ENCODE measurements around the gene SPATA22.

Gene SPATA22

GRCh38 chr17:3506054-3506453 lies 34.4 kb upstream of the SPATA22 start:
- TF ChIP-seq CTCF (IDR thresholded peaks at IDR 0.05), result no peak
- H3K36me3 ChIP-seq (ENCODE audit: control insufficient read depth, insufficient read depth, low read length), result no peaks in the 10 kb centered on the region
- H3K79me2 ChIP-seq, result no peaks in the 10 kb centered on the region
- no peaks in the 10 kb centered on the region for H3K4me1 ChIP-seq
- no peaks in the 10 kb centered on the region for H3K9me3 ChIP-seq (ENCODE audit: control insufficient read depth, low read length)
- H3K4me3 ChIP-seq (ENCODE audit: low read depth, low read length), result no peak overlapping the region
- H3K27ac ChIP-seq, result no peak overlapping the region
- no peak overlapping the region for H2AFZ ChIP-seq
- H3K27me3 ChIP-seq (ENCODE audit: control insufficient read depth, insufficient read depth, low read length), result no peaks in the 10 kb centered on the region
- H3K4me2 ChIP-seq (ENCODE audit: low read length), result no peak overlapping the region
- no peak overlapping the region for H3K9ac ChIP-seq

GRCh38 chr17:3505008-3505407 lies 33.4 kb upstream of the SPATA22 start:
- no peaks in the 10 kb centered on the region for H3K9me3 ChIP-seq (ENCODE audit: control insufficient read depth, low read length)
- no peak overlapping the region for H3K4me3 ChIP-seq (ENCODE audit: low read depth, low read length)
- no peaks in the 10 kb centered on the region for H3K79me2 ChIP-seq
- no peaks in the 10 kb centered on the region for H3K36me3 ChIP-seq (ENCODE audit: control insufficient read depth, insufficient read depth, low read length)
- no peaks in the 10 kb centered on the region for H3K4me1 ChIP-seq
- H3K27ac ChIP-seq, result no peak overlapping the region
- H3K27me3 ChIP-seq (ENCODE audit: control insufficient read depth, insufficient read depth, low read length), result no peaks in the 10 kb centered on the region
- no peak for TF ChIP-seq CTCF (IDR thresholded peaks at IDR 0.05)
- H2AFZ ChIP-seq, result no peak overlapping the region
- no peak overlapping the region for H3K9ac ChIP-seq
- no peak overlapping the region for H3K4me2 ChIP-seq (ENCODE audit: low read length)

- Histone ChIP-seq H3K27me3 (ENCODE audit: control insufficient read depth, insufficient read depth, low read length) (no peaks in the 10 kb centered on the region), H3K4me2 (ENCODE audit: low read length) (no peak overlapping the region), H3K27ac (no peak overlapping the region), H3K4me3 (ENCODE audit: low read depth, low read length) (no peak overlapping the region), H2AFZ (no peak overlapping the region), H3K9me3 (ENCODE audit: control insufficient read depth, low read length) (no peaks in the 10 kb centered on the region), H3K79me2 (no peaks in the 10 kb centered on the region), H3K36me3 (ENCODE audit: control insufficient read depth, insufficient read depth, low read length) (no peaks in the 10 kb centered on the region), H3K9ac (no peak overlapping the region), H3K4me1 (no peaks in the 10 kb centered on the region)
- TF ChIP-seq CTCF (IDR thresholded peaks at IDR 0.05), result no peak
Measured at GRCh38 chr17:3503285-3503684, 31.7 kb upstream of the SPATA22 start.

GRCh38 chr17:3502466-3502865 lies 30.8 kb upstream of the SPATA22 start:
- TF ChIP-seq CTCF (IDR thresholded peaks at IDR 0.05), result no peak
- no peak overlapping the region for H3K27ac ChIP-seq
- no peak overlapping the region for H3K9ac ChIP-seq

GRCh38 chr17:3501344-3501743 lies 29.7 kb upstream of the SPATA22 start:
- H3K9ac ChIP-seq, result no peak overlapping the region
- H3K36me3 ChIP-seq (ENCODE audit: control insufficient read depth, insufficient read depth, low read length), result no peaks in the 10 kb centered on the region
- H2AFZ ChIP-seq, result no peak overlapping the region
- H3K79me2 ChIP-seq, result no peaks in the 10 kb centered on the region
- H3K4me3 ChIP-seq (ENCODE audit: low read depth, low read length), result no peak overlapping the region
- H3K27ac ChIP-seq, result no peak overlapping the region
- no peaks in the 10 kb centered on the region for H3K4me1 ChIP-seq
- TF ChIP-seq CTCF (IDR thresholded peaks at IDR 0.05), result no peak
- no peak overlapping the region for H3K4me2 ChIP-seq (ENCODE audit: low read length)
- H3K27me3 ChIP-seq (ENCODE audit: control insufficient read depth, insufficient read depth, low read length), result no peaks in the 10 kb centered on the region
- no peaks in the 10 kb centered on the region for H3K9me3 ChIP-seq (ENCODE audit: control insufficient read depth, low read length)

More at GRCh38 chr17:3502466-3502865, 30.8 kb upstream of the SPATA22 start:
- Histone ChIP-seq H3K79me2 (no peaks in the 10 kb centered on the region), H3K4me1 (no peaks in the 10 kb centered on the region), H3K36me3 (ENCODE audit: control insufficient read depth, insufficient read depth, low read length) (no peaks in the 10 kb centered on the region), H2AFZ (no peak overlapping the region), H3K4me3 (ENCODE audit: low read depth, low read length) (no peak overlapping the region), H3K27me3 (ENCODE audit: control insufficient read depth, insufficient read depth, low read length) (no peaks in the 10 kb centered on the region), H3K4me2 (ENCODE audit: low read length) (no peak overlapping the region), H3K9me3 (ENCODE audit: control insufficient read depth, low read length) (no peaks in the 10 kb centered on the region)
